Breast epithelium (tissue), 4 donors: ENCODE measurements around the gene RYR3. TPM values are rescaled to one million over a fixed set of nuclear protein-coding genes. Genes with fewer than 3 reads are reported as not detected.

ENCODE experiments used
- DNase-seq, 2 donors: peaks; one replicate each; pipeline ENCODE4 v3.0.0-alpha.2; 2019; ENCODE audit warnings: low spot score in 2 of 2
- H3K27ac ChIP-seq, 2 donors: fragments of 200-600 bp; sonication (generic) in 1 of 2; one replicate each; pipeline ENCODE4 v1.5.1; 2016 to 2019; ENCODE audit warnings: mild to moderate bottlenecking in 1 of 2
- H3K27me3 ChIP-seq, 2 donors: fragments of 200-600 bp; sonication (generic) in 1 of 2; one replicate each; pipeline versions ENCODE4 v1.5.1 to v1.6.0; 2017 to 2019; ENCODE audit warnings: control low read depth in 1 of 2, mild to moderate bottlenecking in 1 of 2
- H3K36me3 ChIP-seq: fragments of 200-600 bp; one replicate; pipeline ENCODE4 v1.5.1; 2019
- H3K4me1 ChIP-seq, 2 donors: fragments of 200-600 bp; sonication (generic); one replicate each; pipeline ENCODE4 v1.5.1; 2016 to 2019; ENCODE audit warnings: control low read depth in 1 of 2
- H3K4me3 ChIP-seq, 3 donors: fragments of 200-600 bp; sonication (generic); 1 replicate in 2 of 3; 2 replicates in 1 of 3; pipeline ENCODE4 v1.5.1; 2016 to 2019; ENCODE audit warnings: mild to moderate bottlenecking in 3 of 3, moderate library complexity in 2 of 3
- H3K9me3 ChIP-seq, 2 donors: fragments of 200-600 bp; sonication (generic) in 1 of 2; one replicate each; pipeline ENCODE4 v1.5.1; 2016 to 2019; ENCODE audit warnings: control low read depth in 1 of 2
- CTCF ChIP-seq, 3 donors: fragments of 450-650 bp; IDR thresholded peaks; one replicate each; pipeline ENCODE4 v1.5.1; 2016 to 2017; ENCODE audit warnings: antibody characterized with exemption in 3 of 3, mild to moderate bottlenecking in 3 of 3, moderate library complexity in 3 of 3
- POLR2A ChIP-seq: fragments of 450-650 bp; IDR thresholded peaks from one replicate; pipeline ENCODE4 v1.6.1; 2016; ENCODE audit warnings: antibody characterized with exemption, mild to moderate bottlenecking, moderate library complexity
- POLR2AphosphoS5 ChIP-seq, 3 donors: sonication (generic); formaldehyde crosslinking; IDR thresholded peaks; one replicate each; pipeline ENCODE4 v1.6.1; 2017; ENCODE audit warnings: antibody characterized with exemption in 3 of 3
- intact Hi-C: fragments of 100-400 bp; cut with DNase I; formaldehyde crosslinking; loops from one replicate; pipeline ENCODE4 v1.15.1; 2023; ENCODE audit warnings: low total_unique reads
- total RNA-seq, 3 donors: library from RNA; depleted of rRNA; stranded (reverse); fragments of >200 nt; gene quantifications; one replicate each; pipeline ENCODE4 v1.1.0, GENCODE V29; 2016

Gene RYR3
- total RNA-seq, 3 donors from 2014 or later = 1.8 to 4.2 (median 2.6) TPM

GRCh38 chr15:33392453-33392852, 81.7 kb downstream of the RYR3 start:
- Histone ChIP-seq H3K36me3 (no peaks in the 10 kb centered on the region), H3K9me3 (no peaks in the 10 kb centered on the region), H3K27ac (no peak overlapping the region), H3K27me3 (no peaks in the 10 kb centered on the region), H3K4me3 (no peak overlapping the region), H3K4me1 (no peaks in the 10 kb centered on the region)
- TF ChIP-seq POLR2A (no peak), CTCF (IDR thresholded peaks at IDR 0.05) (no peak), POLR2AphosphoS5 (IDR thresholded peaks at IDR 0.05) (no peak)
- no peak for DNase-seq
- intact Hi-C loops = no loop called here

DNA sequence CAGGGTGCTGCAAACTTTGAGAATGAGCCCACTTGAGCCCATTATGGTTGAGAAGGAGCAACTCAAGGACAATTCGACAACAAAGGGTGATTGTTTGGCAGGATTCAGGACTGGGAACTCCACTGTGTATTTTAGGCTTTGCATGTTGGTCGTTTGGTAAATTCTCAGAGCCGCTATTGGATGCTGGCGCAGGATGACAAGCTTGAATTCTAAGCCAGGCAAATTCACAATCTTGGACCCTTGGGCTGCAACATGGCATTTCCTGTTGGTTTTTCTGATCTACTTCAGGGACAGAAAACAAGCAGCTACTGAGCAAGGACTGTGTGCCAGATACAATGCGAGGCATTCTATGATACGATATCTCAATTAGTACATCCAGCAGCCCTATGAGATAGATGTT, 82.8 kb downstream of the RYR3 start:
- Histone ChIP-seq H3K27ac (no peak overlapping the region), H3K9me3 (no peaks in the 10 kb centered on the region), H3K36me3 (no peaks in the 10 kb centered on the region), H3K4me1 (no peaks in the 10 kb centered on the region), H3K4me3 (no peak overlapping the region), H3K27me3 (no peaks in the 10 kb centered on the region)
- intact Hi-C loops = no loop called here
- no peak for DNase-seq
- TF ChIP-seq POLR2A (no peak), CTCF (IDR thresholded peaks at IDR 0.05) (no peak), POLR2AphosphoS5 (IDR thresholded peaks at IDR 0.05) (no peak)

- intact Hi-C loops = no loop called here
- Histone ChIP-seq H3K27ac (no peak overlapping the region), H3K27me3 (no peaks in the 10 kb centered on the region), H3K36me3 (no peaks in the 10 kb centered on the region), H3K4me3 (no peak overlapping the region), H3K9me3 (no peaks in the 10 kb centered on the region), H3K4me1 (no peaks in the 10 kb centered on the region)
- DNase-seq = no peak
- TF ChIP-seq POLR2AphosphoS5 (IDR thresholded peaks at IDR 0.05) (no peak), POLR2A (no peak), CTCF (IDR thresholded peaks at IDR 0.05) (no peak)
These were observed 84.6 kb downstream of the RYR3 start for GRCh38 chr15:33395321-33395720.

GRCh38 chr15:33395846-33396245, 85.1 kb downstream of the RYR3 start:
- TF ChIP-seq POLR2A = no peak
- TF ChIP-seq CTCF (IDR thresholded peaks at IDR 0.05) = no peak
- TF ChIP-seq POLR2AphosphoS5 (IDR thresholded peaks at IDR 0.05) = no peak
- H3K9me3 ChIP-seq = no peaks in the 10 kb centered on the region
- no peaks in the 10 kb centered on the region for H3K36me3 ChIP-seq
- no peak for DNase-seq
- H3K4me1 ChIP-seq = no peaks in the 10 kb centered on the region
- intact Hi-C loops = no loop called here
- H3K4me3 ChIP-seq = no peak overlapping the region
- no peaks in the 10 kb centered on the region for H3K27me3 ChIP-seq
- H3K27ac ChIP-seq = no peak overlapping the region

GRCh38 chr15:33396475-33396874, 85.7 kb downstream of the RYR3 start:
- TF ChIP-seq POLR2AphosphoS5 (IDR thresholded peaks at IDR 0.05) (no peak), CTCF (IDR thresholded peaks at IDR 0.05) (no peak), POLR2A (no peak)
- Histone ChIP-seq H3K27me3 (no peaks in the 10 kb centered on the region), H3K4me3 (no peak overlapping the region), H3K9me3 (no peaks in the 10 kb centered on the region), H3K4me1 (no peaks in the 10 kb centered on the region), H3K36me3 (no peaks in the 10 kb centered on the region), H3K27ac (no peak overlapping the region)
- no peak for DNase-seq
- intact Hi-C loops = no loop called here
